Hematopoietic multipotent progenitor cell treated with erythropoietin and hydrocortisone succinate and interleukin-3 and kit ligand, for 6 days (in vitro differentiated cells): ENCODE data around the gene ANKRD42.

Experiments used
- DNase-seq: peaks from one replicate; pipeline ENCODE4 v3.0.0-alpha.2; 2015

Gene ANKRD42

DNA sequence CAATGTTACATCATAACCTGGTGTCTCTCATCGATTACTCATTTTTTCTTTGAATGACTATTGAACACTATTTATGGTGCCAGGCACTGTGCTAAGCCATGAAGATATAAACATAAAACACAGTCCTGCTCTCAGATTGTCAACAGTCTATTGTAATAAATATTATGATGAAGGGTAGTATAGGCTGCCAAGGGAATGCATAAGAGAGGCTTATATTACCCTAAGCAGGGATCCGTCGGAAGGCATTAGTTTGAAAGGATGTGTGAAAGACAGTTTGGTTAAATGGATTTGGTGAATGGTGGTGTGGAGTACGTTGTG, 99.9 kb downstream of the ANKRD42 start:
- no peak for DNase-seq

DNA sequence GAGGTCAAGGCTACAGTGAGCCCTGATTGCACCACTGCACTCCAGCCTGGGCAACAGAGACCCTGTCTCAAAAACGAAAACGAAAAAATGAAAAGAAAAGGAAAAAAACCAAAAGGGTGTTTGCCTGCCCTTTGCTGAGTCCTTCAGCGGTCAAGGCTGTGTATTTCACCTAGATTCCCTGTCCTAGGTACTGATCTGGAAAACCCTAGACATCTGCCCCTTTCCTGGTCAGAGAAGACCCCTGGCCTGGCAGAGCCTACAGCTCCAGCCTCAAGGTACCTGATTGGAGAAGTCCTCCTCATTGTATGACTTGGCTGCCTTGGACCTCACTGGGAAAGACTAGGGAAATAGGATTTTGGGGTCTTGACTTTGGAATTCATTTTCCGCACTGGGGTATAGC, 100.7 kb downstream of the ANKRD42 start:
- DNase-seq: no peak
